Measurements from ENCODE around the gene OTOA.
"Not testable (repeated sequence)": the region's sequence is repeated elsewhere in the genome, so short reads cannot be mapped to it uniquely, and the experiment has no call there.

Gene OTOA

DNA sequence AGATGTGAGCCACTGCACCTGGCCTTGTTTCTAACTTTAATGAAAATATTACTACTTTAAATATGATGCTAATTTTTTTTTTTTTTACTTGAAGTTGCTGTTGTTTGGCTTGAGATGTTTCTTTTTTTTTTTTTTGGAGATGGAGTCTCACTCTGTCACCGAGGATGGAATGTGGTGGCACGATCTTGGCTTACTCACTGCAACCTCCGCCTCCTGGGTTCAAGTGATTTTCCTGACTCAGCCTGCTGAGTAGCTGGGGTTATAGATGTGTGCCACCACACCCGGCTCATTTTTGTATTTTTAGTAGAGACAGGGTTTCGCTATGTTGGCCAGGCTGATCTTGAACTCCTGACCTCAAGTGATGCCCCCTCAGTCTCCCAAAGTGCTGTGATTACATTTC lies 35.0 kb upstream of the OTOA start:
- Histone ChIP-seq H3K27ac (no peak overlapping the region), H3K36me3 (peaks cover 29 to 59% (median 31%) of the 10 kb centered on the region in 3 donors), H3K4me3 (no peak overlapping the region), H3K9me3 (no peaks in the 10 kb centered on the region), H3K27me3 (no peaks in the 10 kb centered on the region), H3K4me1 (no peaks in the 10 kb centered on the region)
- TF ChIP-seq, protein P1, sequence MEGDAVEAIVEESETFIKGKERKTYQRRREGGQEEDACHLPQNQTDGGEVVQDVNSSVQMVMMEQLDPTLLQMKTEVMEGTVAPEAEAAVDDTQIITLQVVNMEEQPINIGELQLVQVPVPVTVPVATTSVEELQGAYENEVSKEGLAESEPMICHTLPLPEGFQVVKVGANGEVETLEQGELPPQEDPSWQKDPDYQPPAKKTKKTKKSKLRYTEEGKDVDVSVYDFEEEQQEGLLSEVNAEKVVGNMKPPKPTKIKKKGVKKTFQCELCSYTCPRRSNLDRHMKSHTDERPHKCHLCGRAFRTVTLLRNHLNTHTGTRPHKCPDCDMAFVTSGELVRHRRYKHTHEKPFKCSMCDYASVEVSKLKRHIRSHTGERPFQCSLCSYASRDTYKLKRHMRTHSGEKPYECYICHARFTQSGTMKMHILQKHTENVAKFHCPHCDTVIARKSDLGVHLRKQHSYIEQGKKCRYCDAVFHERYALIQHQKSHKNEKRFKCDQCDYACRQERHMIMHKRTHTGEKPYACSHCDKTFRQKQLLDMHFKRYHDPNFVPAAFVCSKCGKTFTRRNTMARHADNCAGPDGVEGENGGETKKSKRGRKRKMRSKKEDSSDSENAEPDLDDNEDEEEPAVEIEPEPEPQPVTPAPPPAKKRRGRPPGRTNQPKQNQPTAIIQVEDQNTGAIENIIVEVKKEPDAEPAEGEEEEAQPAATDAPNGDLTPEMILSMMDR (IDR thresholded peaks at IDR 0.05) = no peak
- intact Hi-C loops (cut with DNase I; ENCODE audit: low total_unique reads) = no loop called here
- no peak for DNase-seq

DNA sequence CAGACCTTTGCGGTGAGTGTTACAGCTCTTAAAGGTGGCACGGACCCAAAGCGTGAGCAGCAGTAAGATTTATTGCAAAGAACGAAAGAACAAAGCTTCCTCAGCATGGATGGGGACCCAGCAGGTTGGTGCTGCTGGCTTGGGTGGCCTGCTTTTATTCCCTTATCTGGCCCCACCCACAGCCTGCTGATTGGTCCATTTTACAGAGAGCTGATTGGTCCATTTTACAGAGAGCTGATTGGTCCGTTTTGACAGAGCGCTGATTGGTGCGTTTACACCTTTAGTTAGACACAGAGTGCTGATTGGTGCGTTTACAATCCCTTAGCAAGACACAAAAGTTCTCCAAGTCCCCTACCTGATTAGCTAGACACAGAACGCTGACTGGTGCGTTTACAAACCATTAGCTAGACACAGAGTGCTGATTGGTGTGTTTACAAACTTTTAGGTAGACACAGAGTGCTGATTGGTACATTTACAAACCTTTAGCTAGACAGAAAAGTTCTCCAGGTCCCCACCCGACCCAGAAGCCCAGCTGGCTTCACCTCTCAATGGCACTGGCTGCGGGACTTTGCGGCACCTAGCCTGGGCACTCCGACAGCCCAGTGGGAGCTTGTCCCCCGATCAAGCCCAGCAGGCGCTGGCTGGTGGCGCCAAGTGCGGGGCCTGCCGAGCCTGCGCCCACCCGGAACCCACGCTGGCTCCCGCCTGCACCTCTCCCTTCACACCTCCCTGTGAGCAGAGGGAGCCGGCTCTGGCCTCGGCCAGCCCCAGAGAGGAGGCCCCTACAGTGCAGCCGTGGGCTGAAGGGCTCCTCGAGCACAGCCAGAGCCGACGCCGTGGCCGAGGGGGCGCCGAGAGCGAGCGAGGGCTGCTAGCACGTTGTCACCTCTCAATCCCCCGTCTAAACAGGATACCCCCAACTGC lies 33.9 kb upstream of the OTOA start:
- peaks cover 25 to 59% (median 32%) of the 10 kb centered on the region in 3 donors for H3K36me3 ChIP-seq
- H3K27me3 ChIP-seq; H3K4me3 ChIP-seq; H3K4me1 ChIP-seq; intact Hi-C loops (cut with DNase I; ENCODE audit: low total_unique reads); H3K9me3 ChIP-seq; DNase-seq; H3K27ac ChIP-seq: not testable (repeated sequence)

DNA sequence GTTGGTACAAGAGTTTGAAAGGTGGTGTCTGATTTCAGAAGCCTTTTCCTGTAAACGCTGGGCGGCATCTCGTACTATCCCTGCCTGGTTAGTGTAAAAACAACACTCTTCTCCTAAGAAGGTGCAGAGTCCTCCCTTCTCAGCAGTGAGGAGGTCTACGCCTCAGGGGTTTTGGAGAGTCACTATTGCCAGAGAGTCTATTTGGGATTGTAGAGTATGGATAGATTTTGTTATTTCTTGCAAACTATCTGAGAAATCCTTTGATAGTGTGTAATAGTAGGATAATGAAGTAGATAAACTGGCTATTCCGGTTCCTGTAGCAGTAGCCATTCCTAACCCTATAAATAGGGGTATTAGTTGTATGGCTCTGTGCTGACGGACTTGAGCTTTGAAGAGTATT lies 32.9 kb upstream of the OTOA start:
- H3K27me3 ChIP-seq; H3K27ac ChIP-seq; H3K4me3 ChIP-seq; H3K9me3 ChIP-seq; intact Hi-C loops (cut with DNase I; ENCODE audit: low total_unique reads); DNase-seq; H3K4me1 ChIP-seq: not testable (repeated sequence)
- peaks cover 19 to 60% (median 24%) of the 10 kb centered on the region in 3 donors for H3K36me3 ChIP-seq

DNA sequence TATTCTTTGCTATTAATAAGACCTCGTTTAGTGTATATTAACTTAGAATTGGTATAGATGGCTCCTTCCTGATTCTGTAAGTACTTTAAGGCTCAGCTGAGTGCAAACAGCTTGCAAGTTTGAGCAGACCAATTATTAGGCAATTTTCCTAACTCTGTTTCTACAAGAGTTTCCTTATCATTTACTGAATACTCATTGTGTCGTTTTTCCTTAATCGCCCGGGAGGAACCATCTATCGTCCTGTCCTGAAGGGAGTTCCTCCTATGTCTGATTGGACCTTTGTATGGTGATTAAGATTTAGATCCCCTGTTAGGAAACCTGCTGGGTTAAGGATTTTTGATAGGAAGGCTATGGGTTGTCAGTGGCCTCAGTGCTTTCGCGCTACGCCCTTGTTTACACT lies 32.4 kb upstream of the OTOA start:
- peaks cover 19 to 61% (median 24%) of the 10 kb centered on the region in 3 donors for H3K36me3 ChIP-seq
- intact Hi-C loops (cut with DNase I; ENCODE audit: low total_unique reads) = not testable (repeated sequence)

DNA sequence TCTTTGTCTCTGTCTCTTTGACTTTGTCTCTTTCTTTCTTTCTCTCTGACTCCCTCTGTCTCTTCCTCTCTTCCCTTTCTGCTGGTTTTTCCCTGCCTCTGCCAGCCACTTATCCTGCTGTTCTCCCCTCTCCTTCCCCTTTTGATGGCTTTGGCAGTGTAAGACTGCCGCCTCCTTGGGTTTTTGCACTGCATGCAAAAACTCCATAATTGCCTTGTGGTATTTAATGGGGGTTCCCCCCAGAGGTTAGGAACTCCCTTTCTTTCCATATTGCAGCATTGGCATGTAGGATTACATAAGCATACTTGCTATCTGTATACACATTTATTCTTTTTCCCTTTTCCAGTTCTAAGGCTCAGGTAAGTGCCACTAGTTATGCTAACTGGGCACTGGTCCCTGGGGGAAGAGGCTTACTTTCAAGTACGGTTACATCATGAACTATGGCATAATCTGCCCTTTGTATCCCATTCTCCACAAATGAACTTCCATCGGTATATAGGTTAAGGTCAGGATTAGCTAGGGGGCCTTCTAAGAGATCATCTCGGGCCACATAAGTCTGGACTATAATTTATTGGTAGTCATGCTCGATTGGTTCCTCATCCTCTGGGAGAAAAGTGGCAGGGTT lies 31.7 kb upstream of the OTOA start:
- H3K27me3 ChIP-seq; H3K9me3 ChIP-seq; H3K4me1 ChIP-seq; H3K27ac ChIP-seq; DNase-seq; intact Hi-C loops (cut with DNase I; ENCODE audit: low total_unique reads); H3K4me3 ChIP-seq: not testable (repeated sequence)
- peaks cover 18 to 57% (median 25%) of the 10 kb centered on the region in 3 donors for H3K36me3 ChIP-seq

More for the DNA sequence above, 32.4 kb upstream of the OTOA start:
- H3K4me3 ChIP-seq, H3K27me3 ChIP-seq, DNase-seq, H3K9me3 ChIP-seq, H3K4me1 ChIP-seq, H3K27ac ChIP-seq: not testable (repeated sequence)

DNA sequence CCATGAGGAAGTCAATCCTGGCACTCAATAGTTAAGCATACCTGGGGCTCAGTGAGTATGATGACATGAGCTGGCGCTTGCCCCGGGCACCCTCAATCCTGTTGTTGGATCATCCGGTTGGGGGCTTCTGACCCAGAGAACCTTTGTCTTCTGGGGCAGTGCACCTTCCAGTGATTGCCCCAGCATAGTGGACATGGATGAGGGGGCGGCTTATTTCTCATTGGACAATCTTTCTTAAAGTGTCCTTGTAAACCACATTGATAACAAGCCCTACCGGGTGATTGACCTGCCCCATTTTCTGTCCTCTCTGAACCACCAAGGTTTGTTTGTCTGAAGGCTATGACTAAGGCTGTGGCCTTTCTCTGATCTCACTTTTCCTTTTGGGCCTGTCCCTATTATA lies 29.6 kb upstream of the OTOA start:
- Histone ChIP-seq H3K9me3 (no peaks in the 10 kb centered on the region), H3K27me3 (no peaks in the 10 kb centered on the region), H3K4me3 (no peak overlapping the region), H3K27ac (no peak overlapping the region), H3K36me3 (peaks cover 11 to 47% (median 28%) of the 10 kb centered on the region in 3 donors), H3K4me1 (no peaks in the 10 kb centered on the region)
- TF ChIP-seq, protein P1 (IDR thresholded peaks at IDR 0.05) = no peak
- DNase-seq = no peak
- intact Hi-C loops (cut with DNase I; ENCODE audit: low total_unique reads) = no loop called here

DNA sequence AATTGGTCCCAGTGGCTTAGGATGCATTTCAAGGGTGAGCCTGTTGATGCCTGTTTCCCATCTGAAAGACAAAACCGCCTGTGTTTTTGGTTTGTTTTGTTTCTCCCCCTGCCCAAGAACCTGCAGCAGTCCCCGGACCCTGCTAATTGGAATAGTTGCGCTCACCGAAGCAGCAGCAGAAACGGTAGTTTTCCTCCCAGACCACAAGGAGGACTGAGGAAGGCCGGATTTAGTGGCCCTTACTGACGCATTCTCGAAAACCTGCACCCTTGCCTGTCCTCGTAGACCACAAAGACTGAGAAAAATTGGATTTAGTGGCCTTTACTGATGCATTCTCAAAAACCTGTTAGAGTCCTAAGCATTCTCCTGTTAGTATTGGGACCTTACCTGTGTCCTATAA lies 28.1 kb upstream of the OTOA start:
- H3K4me1 ChIP-seq; DNase-seq; H3K27me3 ChIP-seq; H3K4me3 ChIP-seq; H3K9me3 ChIP-seq; H3K27ac ChIP-seq; intact Hi-C loops (cut with DNase I; ENCODE audit: low total_unique reads): not testable (repeated sequence)
- H3K36me3 ChIP-seq = peaks cover 0 to 34% (median 13%) of the 10 kb centered on the region in 3 donors

Measured in tibial artery (tissue), 4 donors.